Fibroblast of villous mesenchyme (primary cell): ENCODE data around the gene IFNGR1. TPM values are rescaled to one million over a fixed set of nuclear protein-coding genes. Genes with fewer than 3 reads are reported as not detected.

Experiments
- DNase-seq: peaks from one replicate; pipeline ENCODE4 v3.0.0-alpha.2; 2010; ENCODE audit warnings: low read depth
- H3K4me3 ChIP-seq: 2 replicates; pipeline ENCODE4 v1.5.1; 2011; ENCODE audit warnings: low read depth, mild to moderate bottlenecking, low read length
- total RNA-seq: library from RNA; depleted of rRNA; stranded (reverse); fragments of >200 nt; gene quantifications from 2 replicates; pipeline ENCODE4 v1.2.3, GENCODE V29; 2012
- TF ChIP-seq, protein P1 (sequence below): IDR thresholded peaks from 2 replicates; pipeline ENCODE4 v1.5.1; 2012; ENCODE audit warnings: low read depth, mild to moderate bottlenecking, low read length; ENCODE audit not compliant: insufficient read depth

IFNGR1 gene
- total RNA-seq, 1 donor = 47.5 TPM

DNA sequence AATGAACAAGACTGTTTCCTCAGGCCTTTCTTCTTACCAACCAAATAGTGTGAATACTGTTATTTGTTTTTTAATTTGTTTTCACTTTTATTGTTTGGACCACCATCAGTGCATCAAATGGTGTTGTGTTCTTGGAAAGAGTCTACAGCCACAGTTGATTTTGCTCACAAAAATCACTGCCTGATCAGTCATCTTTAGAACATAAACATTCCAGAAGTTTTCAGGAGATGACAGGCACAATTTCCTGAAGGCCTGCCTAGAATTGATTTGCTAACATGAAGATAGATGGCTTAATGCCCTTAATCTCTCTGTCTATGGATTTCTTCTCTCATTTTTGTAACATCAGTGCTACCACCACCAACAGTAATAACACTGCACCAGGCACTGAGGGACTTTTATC lies 59.3 kb downstream of the IFNGR1 start:
- TF ChIP-seq, protein P1, sequence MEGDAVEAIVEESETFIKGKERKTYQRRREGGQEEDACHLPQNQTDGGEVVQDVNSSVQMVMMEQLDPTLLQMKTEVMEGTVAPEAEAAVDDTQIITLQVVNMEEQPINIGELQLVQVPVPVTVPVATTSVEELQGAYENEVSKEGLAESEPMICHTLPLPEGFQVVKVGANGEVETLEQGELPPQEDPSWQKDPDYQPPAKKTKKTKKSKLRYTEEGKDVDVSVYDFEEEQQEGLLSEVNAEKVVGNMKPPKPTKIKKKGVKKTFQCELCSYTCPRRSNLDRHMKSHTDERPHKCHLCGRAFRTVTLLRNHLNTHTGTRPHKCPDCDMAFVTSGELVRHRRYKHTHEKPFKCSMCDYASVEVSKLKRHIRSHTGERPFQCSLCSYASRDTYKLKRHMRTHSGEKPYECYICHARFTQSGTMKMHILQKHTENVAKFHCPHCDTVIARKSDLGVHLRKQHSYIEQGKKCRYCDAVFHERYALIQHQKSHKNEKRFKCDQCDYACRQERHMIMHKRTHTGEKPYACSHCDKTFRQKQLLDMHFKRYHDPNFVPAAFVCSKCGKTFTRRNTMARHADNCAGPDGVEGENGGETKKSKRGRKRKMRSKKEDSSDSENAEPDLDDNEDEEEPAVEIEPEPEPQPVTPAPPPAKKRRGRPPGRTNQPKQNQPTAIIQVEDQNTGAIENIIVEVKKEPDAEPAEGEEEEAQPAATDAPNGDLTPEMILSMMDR = no peak
- no peak for DNase-seq

DNA sequence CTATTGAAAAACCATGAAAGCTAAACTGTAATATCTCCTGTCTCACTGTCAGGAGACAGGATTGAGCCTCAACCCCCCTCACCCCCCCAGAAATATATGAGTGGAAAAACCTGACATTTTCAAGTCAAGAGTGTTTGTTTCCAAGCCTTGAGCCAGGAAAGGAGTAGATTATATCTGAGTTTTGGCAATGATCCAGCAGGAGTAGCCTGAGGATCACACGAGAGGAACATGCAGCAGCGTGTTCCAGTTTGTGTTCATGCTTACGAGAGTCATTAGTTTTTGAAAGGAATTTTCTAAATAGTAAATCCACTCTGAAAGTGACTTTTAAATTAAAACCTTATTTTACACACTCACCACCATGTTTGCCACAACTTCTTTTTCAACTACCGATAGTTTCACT lies 61.6 kb downstream of the IFNGR1 start:
- TF ChIP-seq, protein P1 = no peak
- DNase-seq = peak; percentile 11
- H3K4me3 ChIP-seq = no peak overlapping the region

More for the DNA sequence above, 59.3 kb downstream of the IFNGR1 start:
- H3K4me3 ChIP-seq = no peak overlapping the region

DNA sequence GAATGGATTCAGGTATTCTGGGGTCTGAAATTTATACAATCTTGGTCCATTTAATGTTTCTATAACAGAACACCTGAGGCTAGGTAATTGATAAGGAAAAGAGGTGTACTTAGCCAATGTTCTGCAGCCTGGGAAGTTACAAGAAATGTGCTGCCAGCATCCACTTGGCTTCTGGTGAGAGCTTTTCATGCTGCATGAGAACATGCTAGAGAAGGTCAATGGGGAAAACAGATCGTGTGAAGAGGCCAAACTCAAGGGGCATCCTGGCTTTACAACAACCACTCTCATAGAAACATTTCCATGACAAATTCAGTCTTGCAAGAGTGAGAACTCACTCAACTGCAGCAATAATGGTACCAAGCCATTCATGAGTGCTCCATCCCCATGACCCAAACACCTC lies 62.5 kb downstream of the IFNGR1 start:
- DNase-seq = no peak
- no peak overlapping the region for H3K4me3 ChIP-seq
- TF ChIP-seq, protein P1 = no peak

DNA sequence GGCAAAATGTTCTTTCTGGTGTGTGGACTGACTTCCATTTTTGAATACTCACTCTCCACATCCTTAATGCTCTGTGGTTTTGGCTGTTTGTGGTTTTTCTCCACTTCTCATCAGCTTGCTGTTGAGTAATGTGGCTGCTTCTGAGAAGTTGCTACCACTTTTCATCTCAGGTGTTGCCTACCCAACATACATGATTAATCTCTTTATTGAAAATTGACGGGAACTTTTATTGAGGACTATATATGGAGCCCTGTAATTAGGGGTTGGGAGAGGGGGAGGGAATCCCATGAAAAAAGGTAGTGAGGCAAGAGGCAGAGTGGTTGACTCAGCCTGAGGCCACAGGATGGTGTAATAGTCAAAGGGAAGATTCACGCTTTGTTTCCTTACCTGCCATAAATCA lies 63.4 kb downstream of the IFNGR1 start:
- H3K4me3 ChIP-seq = no peak overlapping the region
- TF ChIP-seq, protein P1 = no peak
- DNase-seq = peak; percentile 18

DNA sequence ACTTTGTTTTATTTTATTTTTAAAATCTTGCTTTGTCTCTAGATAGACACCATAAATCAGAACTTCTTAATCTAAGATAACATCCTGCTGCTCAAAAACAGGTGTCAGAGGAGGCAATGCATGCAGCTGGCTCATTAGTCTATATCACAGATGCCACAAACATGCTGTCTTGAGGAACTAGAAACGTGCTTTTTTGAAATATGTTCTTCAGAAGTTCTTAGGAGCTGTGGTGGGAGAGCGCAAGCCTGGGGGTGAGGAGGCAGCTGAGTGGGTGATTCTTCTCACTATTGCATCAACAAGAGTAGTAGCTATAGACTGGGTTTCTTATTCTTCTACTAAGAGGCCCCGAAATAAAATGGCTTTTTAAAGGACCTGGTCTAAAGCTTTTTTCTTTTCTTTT lies 69.1 kb downstream of the IFNGR1 start:
- no peak overlapping the region for H3K4me3 ChIP-seq
- TF ChIP-seq, protein P1 = no peak
- no peak for DNase-seq

DNA sequence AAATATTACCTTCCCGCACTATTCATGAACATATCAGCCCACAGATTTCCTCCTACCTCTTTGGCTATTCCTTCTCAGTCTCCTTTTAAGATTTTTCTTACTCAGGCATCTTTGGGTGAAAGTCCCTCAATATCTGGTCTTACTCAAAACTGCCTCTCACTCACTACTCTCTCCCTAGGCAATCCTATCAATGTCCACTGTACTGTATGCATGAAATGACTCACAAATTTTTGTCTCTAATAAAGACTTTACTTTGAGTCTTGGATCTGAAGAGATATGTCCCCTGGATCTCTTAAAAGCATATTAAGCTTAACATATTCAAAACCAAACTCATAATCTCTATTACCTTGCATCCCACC lies 70.2 kb downstream of the IFNGR1 start:
- H3K4me3 ChIP-seq = no peak overlapping the region
- no peak for DNase-seq
- TF ChIP-seq, protein P1 = no peak

DNA sequence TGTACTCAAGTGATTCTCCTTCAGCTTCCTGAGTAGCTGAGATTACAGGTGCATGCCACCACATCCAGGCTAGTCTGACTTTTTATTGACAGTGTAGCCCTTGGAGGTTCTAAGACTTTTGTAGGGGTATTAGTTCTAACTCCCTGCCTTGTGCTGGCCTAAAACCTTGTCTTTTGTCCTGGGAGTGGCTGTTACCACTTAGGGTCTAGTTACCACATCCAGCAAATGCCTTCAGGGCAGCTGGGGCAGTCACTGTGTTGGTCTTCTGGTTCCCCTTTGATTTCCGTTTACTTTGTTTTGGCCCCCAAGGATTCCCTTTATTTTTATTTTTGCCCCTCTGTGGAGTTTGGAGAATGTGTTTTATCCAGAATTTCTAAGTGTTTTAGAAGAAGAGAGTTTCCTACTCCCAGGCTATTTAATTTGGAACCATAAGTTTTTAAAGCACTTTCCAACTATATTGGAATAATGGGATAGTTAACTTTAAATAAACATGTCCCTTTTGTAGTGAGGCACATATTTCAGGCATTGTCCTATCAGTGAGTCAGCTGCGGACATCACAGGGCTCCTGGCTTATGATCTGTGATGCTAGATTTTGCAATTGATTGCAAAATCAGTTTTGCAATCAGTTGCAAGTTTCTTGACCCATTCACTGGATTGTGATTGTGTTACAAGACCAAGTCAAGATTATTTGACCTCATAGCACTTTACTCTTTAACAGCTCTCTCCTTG lies 70.7 kb downstream of the IFNGR1 start:
- DNase-seq = peak; percentile 79
- TF ChIP-seq, protein P1 = no peak
- no peak overlapping the region for H3K4me3 ChIP-seq
